Body of pancreas (tissue), 4 donors: ENCODE measurements around the gene FGF3.

Source experiments
- CTCF ChIP-seq, 7 experiments: fragments of 450-650 bp in 4 of 7; fragments of 200-600 bp in 3 of 7; sonication (generic) in 3 of 7; IDR thresholded peaks; one replicate each; pipeline ENCODE4 v1.5.1; 2016 to 2019; ENCODE audit warnings: antibody characterized with exemption in 7 of 7
- POLR2A ChIP-seq, 3 donors: fragments of 450-650 bp; IDR thresholded peaks; one replicate each; pipeline ENCODE4 v1.6.1; 2016; ENCODE audit warnings: antibody characterized with exemption in 3 of 3, mild to moderate bottlenecking in 2 of 3

DNA sequence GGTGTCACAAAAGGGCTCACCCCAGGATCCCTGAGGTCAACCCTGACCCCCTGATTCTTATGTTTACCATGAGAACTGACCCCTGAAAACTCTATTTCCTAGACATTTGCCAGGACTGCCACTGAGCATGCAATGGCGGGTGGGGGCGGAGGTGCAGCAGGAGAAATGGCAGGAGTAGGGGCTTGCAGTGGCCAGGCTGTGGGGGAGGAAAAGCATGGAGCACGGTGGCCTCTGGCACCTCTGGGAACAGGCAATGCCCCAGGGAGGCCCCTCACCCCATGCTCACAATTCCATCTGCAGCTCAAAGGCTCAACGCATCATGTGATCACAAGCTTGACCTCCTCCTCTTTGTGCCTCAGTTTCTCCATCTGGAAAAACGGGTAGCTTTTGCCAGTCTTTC lies 46.5 kb upstream of the FGF3 start:
- TF ChIP-seq CTCF (IDR thresholded peaks at IDR 0.05): no peak
- no peak for TF ChIP-seq POLR2A (IDR thresholded peaks at IDR 0.05)
